GM21360 (cell line): ENCODE results near the gene LGMN.
A peak's percentile ranks its signal among the peaks of the same experiment; 100 is the strongest.
"Not testable (repeated sequence)": the region's sequence is repeated elsewhere in the genome, so short reads cannot be mapped to it uniquely, and the experiment has no call there.

Experiments
- ATAC-seq: cut with Tn5 transposase; IDR thresholded peaks from one replicate; pipeline ENCODE4 v1.9.1; 2021; ENCODE audit warnings: mild to moderate bottlenecking, moderate library complexity; ENCODE audit not compliant: unreplicated experiment

Gene LGMN

GRCh38 chr14:92729634-92730358 lies 18.6 kb downstream of the LGMN start:
- ATAC-seq = no peak

- no peak for ATAC-seq
Measured at GRCh38 chr14:92728759-92729364, 19.6 kb downstream of the LGMN start.

- ATAC-seq = no peak
Measured at GRCh38 chr14:92726933-92727262, 21.5 kb downstream of the LGMN start.

- no peak for ATAC-seq
Measured at GRCh38 chr14:92726135-92726932, 22.1 kb downstream of the LGMN start.

GRCh38 chr14:92724516-92725340 lies 23.7 kb downstream of the LGMN start:
- ATAC-seq = no peak

GRCh38 chr14:92719890-92720323 lies 28.5 kb downstream of the LGMN start:
- ATAC-seq = no peak

- ATAC-seq = no peak
Measured at GRCh38 chr14:92719421-92719820, 29.0 kb downstream of the LGMN start.

- ATAC-seq = no peak
Measured at GRCh38 chr14:92718664-92719063, 29.8 kb downstream of the LGMN start.

- no peak for ATAC-seq
Measured at GRCh38 chr14:92717571-92718042, 30.8 kb downstream of the LGMN start.

- ATAC-seq = no peak
Measured at GRCh38 chr14:92716131-92716530, 32.3 kb downstream of the LGMN start.

GRCh38 chr14:92714739-92715307 lies 33.6 kb downstream of the LGMN start:
- not testable (repeated sequence) for ATAC-seq

GRCh38 chr14:92712654-92713051 lies 35.8 kb downstream of the LGMN start:
- no peak for ATAC-seq

GRCh38 chr14:92711976-92712653 lies 36.3 kb downstream of the LGMN start:
- no peak for ATAC-seq

- no peak for ATAC-seq
Measured at GRCh38 chr14:92710001-92710341, 38.5 kb downstream of the LGMN start.

GRCh38 chr14:92709340-92710000 lies 39.0 kb downstream of the LGMN start:
- no peak for ATAC-seq

- no peak for ATAC-seq
Measured at GRCh38 chr14:92706386-92706785, 42.0 kb downstream of the LGMN start.

- no peak for ATAC-seq
Measured at GRCh38 chr14:92704821-92705220, 43.6 kb downstream of the LGMN start.

- peak; percentile 89 for ATAC-seq
Measured at GRCh38 chr14:92704036-92704804, 44.2 kb downstream of the LGMN start.

- no peak for ATAC-seq
Measured at GRCh38 chr14:92703516-92703915, 44.9 kb downstream of the LGMN start.
